Measurements from ENCODE around the gene AARS2. TPM values are rescaled to one million over a fixed set of nuclear protein-coding genes. Genes with fewer than 3 reads are reported as not detected.
"Not testable (repeated sequence)": the region's sequence is repeated elsewhere in the genome, so short reads cannot be mapped to it uniquely, and the experiment has no call there.

AARS2 gene
- total RNA-seq, 1 experiment from 2014 or later = 41.5 TPM

DNA sequence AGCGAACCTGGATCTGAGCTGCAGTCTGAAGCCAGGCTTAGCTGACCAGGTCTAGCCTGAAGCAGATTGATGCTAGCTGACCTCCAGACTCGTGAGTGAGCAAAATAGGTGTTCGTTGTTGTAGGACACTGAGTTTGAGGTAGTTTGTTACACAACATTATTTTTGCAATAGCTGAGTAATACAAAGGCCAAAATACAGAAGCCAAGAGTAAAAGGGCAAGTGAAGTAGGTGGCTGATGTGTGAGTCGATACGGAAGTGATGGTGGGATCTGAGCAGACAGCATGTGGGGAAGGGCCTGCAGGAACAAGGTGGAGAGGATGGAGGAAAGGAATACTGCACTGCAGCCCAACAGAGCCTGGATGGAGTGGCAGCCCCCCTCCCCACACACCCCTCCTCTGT lies 20.8 kb upstream of the AARS2 start:
- in situ Hi-C loops (cut with HindIII; ENCODE audit: low sequenced_read_pairs) = no loop called here
- DNase-seq (ENCODE audit: low spot score) = no peak

DNA sequence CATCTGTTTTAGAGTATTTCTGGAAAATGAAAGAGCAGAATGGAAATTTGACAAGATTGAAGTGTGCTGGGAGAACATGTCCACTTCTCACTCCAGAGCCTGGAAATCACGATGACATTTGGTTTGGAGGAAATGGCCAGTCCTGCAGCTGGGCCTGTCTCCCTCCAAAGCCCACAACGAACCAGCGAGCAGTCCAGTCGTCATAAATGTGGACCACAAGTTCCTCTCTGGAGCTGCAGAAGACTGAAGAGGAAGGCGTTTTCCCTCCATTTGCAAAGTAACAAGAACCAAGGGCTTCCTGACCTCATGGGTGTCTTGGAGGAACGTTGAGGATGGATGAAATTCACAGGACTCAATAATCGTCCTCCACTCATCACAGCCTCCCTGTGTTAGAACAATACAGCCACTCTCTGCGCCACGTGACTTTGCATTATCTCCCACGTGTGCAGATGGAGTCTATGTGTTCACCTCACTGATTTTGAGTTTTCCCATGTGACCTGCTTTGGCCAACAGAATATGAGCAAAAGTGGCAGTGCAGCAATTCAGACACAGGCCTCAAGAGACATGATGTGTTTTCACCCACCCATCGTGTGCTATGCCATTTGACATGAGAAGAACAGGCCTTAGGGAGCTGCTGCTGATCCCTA lies 20.2 kb upstream of the AARS2 start:
- DNase-seq (ENCODE audit: low spot score) = no peak
- in situ Hi-C loops (cut with HindIII; ENCODE audit: low sequenced_read_pairs) = no loop called here

- in situ Hi-C loops (cut with HindIII; ENCODE audit: low sequenced_read_pairs) = no loop called here
- peak; percentile 64 for DNase-seq (ENCODE audit: low spot score)
Measured at GRCh38 chr6:44332585-44332984, 19.4 kb upstream of the AARS2 start.

GRCh38 chr6:44329858-44330257 lies 16.7 kb upstream of the AARS2 start:
- DNase-seq (ENCODE audit: low spot score) = no peak
- in situ Hi-C loops (cut with HindIII; ENCODE audit: low sequenced_read_pairs) = no loop called here

DNA sequence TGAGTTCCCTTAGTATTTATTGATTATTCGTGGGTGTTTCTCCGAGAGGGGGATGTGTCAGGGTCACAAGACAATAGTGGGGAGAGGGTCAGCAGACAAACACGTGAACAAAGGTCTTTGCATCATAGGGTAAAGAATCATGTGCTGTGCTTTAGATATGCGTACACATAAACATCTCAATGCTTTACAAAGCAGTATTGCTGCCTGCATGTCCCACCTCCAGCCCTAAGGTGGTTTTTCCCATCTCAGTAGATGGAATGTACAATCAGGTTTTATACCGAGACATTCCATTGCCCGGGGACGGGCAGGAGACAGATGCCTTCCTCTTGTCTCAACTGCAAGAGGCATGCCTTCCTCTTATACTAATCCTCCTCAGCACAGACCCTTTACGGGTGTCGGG lies 15.1 kb upstream of the AARS2 start:
- in situ Hi-C loops (cut with HindIII; ENCODE audit: low sequenced_read_pairs); DNase-seq (ENCODE audit: low spot score): not testable (repeated sequence)

GRCh38 chr6:44327760-44328159 lies 14.6 kb upstream of the AARS2 start:
- DNase-seq (ENCODE audit: low spot score) = no peak
- in situ Hi-C loops (cut with HindIII; ENCODE audit: low sequenced_read_pairs) = no loop called here

GRCh38 chr6:44327096-44327495 lies 13.9 kb upstream of the AARS2 start:
- in situ Hi-C loops (cut with HindIII; ENCODE audit: low sequenced_read_pairs) = no loop called here
- no peak for DNase-seq (ENCODE audit: low spot score)

GRCh38 chr6:44321210-44321609 lies 8.1 kb upstream of the AARS2 start:
- no peak for DNase-seq (ENCODE audit: low spot score)
- in situ Hi-C loops (cut with HindIII; ENCODE audit: low sequenced_read_pairs) = no loop called here

- in situ Hi-C loops (cut with HindIII; ENCODE audit: low sequenced_read_pairs); DNase-seq (ENCODE audit: low spot score): not testable (repeated sequence)
Measured at GRCh38 chr6:44317136-44317631, 4.0 kb upstream of the AARS2 start.

- DNase-seq (ENCODE audit: low spot score) = no peak
- in situ Hi-C loops (cut with HindIII; ENCODE audit: low sequenced_read_pairs) = no loop called here
Measured at GRCh38 chr6:44316481-44316880, 3.3 kb upstream of the AARS2 start.

GRCh38 chr6:44315951-44316350 lies 2.8 kb upstream of the AARS2 start:
- in situ Hi-C loops (cut with HindIII; ENCODE audit: low sequenced_read_pairs) = no loop called here
- no peak for DNase-seq (ENCODE audit: low spot score)

GRCh38 chr6:44315516-44315915 lies 2.4 kb upstream of the AARS2 start:
- no peak for DNase-seq (ENCODE audit: low spot score)
- in situ Hi-C loops (cut with HindIII; ENCODE audit: low sequenced_read_pairs) = no loop called here

DNA sequence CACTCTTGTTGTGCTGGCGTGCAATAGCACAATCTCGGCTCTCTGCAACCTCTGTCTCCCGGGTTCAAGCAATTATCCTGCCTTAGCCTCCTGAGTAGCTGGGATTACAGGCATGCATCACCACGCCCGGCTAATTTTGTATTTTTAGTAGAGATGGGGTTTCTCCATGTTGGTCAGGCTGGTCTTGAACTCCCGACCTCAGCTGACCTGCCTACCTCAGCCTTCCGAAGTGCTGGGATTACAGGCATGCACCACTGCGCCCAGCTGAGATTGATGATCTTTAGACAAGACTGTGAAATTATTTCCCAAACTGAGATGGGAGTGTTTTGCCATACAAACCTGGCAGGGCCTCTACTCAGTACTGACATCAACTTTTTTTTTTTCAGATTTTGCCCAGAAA lies 1.5 kb upstream of the AARS2 start:
- in situ Hi-C loops (cut with HindIII; ENCODE audit: low sequenced_read_pairs); DNase-seq (ENCODE audit: low spot score): not testable (repeated sequence)

DNA sequence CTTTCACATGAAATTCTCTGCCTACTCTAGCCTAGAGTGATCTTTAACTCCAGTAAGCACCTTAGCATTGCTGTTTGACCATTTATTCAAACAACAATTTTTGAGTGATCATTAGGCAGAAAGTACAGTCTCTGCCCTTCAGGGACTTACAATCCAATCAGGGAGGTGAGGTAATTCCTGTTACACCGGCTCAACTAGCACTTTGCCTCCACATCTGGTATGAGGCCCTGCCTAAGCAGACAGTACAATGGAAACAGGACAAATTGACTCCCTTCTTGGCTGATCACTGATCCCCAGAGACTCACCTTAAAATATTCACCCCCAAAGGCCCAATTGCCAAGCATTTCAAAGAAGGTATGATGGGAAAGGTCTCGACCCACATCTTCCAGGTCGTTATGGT lies 1.4 kb downstream of the AARS2 start:
- in situ Hi-C loops (cut with HindIII; ENCODE audit: low sequenced_read_pairs) = no loop called here
- no peak for DNase-seq (ENCODE audit: low spot score)

GRCh38 chr6:44311304-44311703 lies 1.8 kb downstream of the AARS2 start:
- in situ Hi-C loops (cut with HindIII; ENCODE audit: low sequenced_read_pairs) = no loop called here
- DNase-seq (ENCODE audit: low spot score) = no peak

DNA sequence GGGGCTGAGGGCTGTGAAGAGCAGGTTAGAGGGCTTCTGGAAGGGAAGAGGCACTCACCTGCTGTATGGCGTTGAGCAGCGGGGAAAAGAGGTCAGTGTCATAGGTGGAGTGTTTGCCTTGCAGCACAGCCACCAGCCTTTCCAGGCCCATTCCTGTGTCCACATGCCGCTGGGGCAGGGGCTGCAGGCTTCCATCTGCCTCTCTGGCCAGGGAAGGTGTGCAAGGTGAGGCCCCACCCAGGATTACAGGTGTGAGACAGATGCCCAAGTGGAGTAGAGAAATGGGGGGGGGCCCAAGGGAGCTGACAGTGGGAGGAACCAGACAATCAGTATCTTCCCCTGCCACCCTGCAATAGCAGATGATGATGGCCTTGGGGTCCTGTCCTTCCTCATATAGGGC lies 2.9 kb downstream of the AARS2 start:
- in situ Hi-C loops (cut with HindIII; ENCODE audit: low sequenced_read_pairs) = no loop called here
- DNase-seq (ENCODE audit: low spot score) = no peak

- DNase-seq (ENCODE audit: low spot score) = no peak
- in situ Hi-C loops (cut with HindIII; ENCODE audit: low sequenced_read_pairs) = no loop called here
Measured at GRCh38 chr6:44309631-44310030, 3.5 kb downstream of the AARS2 start.

GRCh38 chr6:44309092-44309491 lies 4.1 kb downstream of the AARS2 start:
- no peak for DNase-seq (ENCODE audit: low spot score)
- in situ Hi-C loops (cut with HindIII; ENCODE audit: low sequenced_read_pairs) = no loop called here

DNA sequence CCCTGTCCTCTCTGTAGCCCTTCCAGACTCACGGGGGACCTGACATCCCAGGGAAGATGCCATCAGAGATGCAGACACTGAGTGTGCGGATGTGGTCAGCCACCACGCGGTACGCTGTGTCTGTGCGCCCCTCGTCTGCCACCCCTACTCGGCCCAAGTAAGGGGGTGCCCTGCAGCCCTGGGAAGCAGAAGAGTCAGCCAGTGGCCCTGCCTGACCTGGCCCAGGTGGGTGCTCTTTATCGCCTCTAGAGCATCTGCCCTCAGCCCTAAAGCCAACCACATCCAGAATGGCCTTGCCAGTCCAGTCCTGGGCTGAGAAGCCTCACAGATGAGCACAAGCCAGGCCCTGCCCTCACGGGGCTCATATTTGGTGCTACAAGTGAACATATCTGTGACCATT lies 5.9 kb downstream of the AARS2 start:
- no peak for DNase-seq (ENCODE audit: low spot score)
- in situ Hi-C loops (cut with HindIII; ENCODE audit: low sequenced_read_pairs) = no loop called here

GRCh38 chr6:44306710-44307109 lies 6.4 kb downstream of the AARS2 start:
- DNase-seq (ENCODE audit: low spot score) = no peak
- in situ Hi-C loops (cut with HindIII; ENCODE audit: low sequenced_read_pairs) = no loop called here

DNA sequence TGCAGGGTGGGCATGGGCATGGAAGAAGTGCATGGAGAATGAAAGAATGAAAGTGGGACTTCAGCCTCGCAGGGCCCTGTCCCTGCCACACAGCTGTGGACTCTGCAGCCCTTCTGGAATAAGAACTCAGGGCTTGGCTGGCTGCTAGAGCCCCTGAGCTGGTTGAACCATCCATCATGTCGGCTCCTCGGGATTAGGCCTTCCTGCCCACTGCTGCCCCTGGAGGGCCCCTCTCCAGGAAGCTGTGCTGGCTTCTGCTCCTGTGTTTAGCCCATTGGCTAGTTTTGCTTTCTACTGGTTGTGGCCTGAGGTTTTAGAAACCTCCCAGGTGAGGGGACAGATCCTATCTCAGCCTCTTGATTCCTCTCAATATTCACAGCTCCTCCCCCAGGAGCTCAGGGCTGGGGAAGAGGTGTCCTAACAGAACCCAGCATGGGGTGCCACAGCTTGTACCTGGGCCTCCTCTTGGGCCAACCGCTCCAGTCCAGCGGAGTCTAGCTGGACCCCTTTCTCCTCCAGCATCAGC lies 7.9 kb downstream of the AARS2 start:
- no peak for DNase-seq (ENCODE audit: low spot score)
- in situ Hi-C loops (cut with HindIII; ENCODE audit: low sequenced_read_pairs) = no loop called here

All from G401 (cell line).